ENCODE measurements around the gene ALPK1.

ALPK1 gene

GRCh38 chr4:112328734-112329130, 31.6 kb downstream of the ALPK1 start:
- no peak for DNase-seq

DNA sequence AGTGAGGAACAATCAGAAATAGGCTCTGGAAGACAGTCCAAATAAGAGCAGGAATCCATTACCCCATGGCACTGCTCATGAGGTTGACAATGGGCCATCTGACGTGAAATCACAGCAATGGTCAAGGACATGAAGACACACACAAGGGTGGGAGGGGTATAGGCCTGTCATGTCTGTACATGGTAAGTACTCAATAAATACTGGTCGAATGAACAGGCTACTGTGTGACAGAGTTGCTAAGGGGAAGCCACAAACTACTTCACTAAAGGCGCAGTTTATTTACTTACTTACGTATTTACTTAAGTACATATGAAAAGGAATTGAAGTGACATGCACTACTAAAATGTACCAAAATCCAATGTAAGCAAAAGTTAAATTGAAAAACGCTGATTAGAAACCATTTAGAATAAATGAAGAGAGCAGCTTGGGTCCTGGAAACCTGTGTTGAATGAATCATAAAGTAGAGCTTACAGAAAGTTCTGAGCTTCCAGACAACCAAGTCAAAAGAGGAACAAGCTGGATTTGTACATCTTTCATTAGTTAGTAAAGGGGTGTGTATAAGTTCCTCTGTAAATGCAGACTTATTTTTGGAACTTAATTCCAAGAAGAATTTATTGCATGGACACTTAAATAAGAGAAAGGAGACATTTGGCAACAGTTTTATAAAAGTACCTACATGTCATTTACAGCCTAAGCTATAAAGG, 32.7 kb downstream of the ALPK1 start:
- DNase-seq: no peak

GRCh38 chr4:112330921-112331320, 33.8 kb downstream of the ALPK1 start:
- DNase-seq: no peak

- no peak for DNase-seq
Observed at GRCh38 chr4:112332398-112332797, 35.2 kb downstream of the ALPK1 start.

DNA sequence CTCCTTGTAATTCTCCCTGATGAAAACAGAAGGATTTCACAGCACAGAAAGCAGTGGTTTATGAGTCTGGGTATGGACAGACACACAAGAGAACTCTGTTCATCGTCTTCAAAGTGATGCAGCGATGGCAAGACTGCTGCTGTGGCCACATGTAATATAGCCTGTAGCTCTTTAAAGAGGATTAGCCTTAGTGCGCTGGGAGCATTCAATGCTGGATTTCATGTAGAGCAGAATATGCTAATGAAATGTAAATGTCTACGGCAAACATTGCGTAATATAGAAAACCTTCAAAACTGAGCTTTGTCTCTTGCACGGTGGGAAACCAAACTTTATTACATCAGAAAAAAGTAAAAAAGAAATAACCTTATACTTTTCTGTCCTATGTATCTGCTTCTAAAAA, 42.9 kb downstream of the ALPK1 start:
- no peak for DNase-seq

- no peak for DNase-seq
Observed at GRCh38 chr4:112341033-112341432, 43.9 kb downstream of the ALPK1 start.

GRCh38 chr4:112343330-112344080, 46.3 kb downstream of the ALPK1 start:
- no peak for DNase-seq

- DNase-seq: no peak
Observed at GRCh38 chr4:112348488-112349158, 51.5 kb downstream of the ALPK1 start.

GRCh38 chr4:112352736-112353135, 55.6 kb downstream of the ALPK1 start:
- DNase-seq: no peak

- DNase-seq: no peak
Observed at GRCh38 chr4:112355662-112356061, 58.5 kb downstream of the ALPK1 start.

- no peak for DNase-seq
Observed at GRCh38 chr4:112357453-112357852, 60.3 kb downstream of the ALPK1 start.

- no peak for DNase-seq
Observed at GRCh38 chr4:112357897-112358296, 60.7 kb downstream of the ALPK1 start.

DNA sequence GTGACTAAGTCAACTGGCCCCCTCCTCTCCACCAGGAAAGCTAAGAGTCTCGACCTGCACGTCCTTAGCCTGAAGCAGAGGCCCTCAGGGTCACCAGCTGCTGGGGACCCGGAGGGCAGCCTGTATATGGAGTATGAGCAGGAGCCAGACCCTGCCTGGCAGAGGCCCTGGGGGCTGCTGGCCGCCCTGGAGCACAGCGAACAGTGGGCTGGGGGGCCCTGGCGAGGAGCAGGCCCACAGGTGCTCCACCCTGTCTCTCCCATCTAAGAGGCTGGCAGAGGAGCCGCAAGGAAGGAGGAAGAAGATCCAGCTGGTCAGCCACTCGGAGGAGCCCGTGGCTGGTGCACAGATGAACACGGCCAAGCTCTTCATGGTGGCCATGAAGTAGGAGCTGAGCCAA, 61.2 kb downstream of the ALPK1 start:
- no peak for DNase-seq

- no peak for DNase-seq
Observed at GRCh38 chr4:112358952-112359749, 62.0 kb downstream of the ALPK1 start.

DNA sequence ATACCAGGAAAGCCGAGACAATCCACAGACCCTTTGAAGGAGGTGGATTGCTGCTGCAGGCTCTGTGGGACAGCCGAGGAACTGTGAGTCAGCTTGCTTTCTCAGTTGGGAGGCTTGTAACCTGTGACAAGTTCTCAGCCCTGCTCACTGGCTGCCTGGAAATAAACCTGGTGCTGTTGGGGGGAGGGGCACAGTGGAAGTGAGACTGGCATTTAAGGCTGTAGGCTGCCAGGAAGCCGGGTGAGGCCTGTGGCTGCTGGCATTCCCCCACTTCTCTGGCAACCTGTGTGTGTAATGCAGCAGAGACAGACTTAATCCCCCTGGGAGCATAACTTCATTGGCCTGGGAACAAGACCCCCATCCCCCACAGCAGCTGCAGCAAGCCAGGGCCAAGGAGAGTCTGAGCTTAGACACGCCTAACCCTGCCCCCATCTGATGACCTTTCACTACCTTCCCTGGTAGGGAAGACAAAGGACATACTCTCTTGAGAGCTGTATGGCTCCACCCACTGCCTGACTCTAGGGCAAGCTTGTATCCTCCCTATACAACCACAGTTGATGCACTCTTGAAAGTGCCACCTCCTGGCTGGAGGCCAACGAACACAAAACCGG, 64.1 kb downstream of the ALPK1 start:
- DNase-seq: peak in 1 of 5 donors; percentile 26

GRCh38 chr4:112370466-112370865, 73.3 kb downstream of the ALPK1 start:
- no peak for DNase-seq

DNA sequence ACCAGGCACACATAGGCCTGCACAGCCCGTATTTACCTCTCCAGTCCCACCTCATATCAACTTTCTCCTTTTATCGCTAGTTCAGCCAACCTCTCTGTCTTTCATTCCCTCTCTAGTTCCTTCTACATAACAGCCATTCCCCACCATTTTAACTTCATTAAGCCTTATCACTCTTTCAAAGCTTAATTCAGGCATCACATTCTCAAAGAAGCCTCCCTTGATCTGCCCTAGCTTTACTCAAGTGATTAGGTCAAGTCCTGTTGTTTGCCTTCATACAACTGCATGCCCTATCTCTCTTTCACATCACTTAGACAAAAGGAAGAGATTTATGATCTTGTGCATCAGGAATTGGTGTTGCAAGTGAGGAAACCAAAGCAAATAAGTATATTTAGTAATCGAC, 74.2 kb downstream of the ALPK1 start:
- no peak for DNase-seq

DNA sequence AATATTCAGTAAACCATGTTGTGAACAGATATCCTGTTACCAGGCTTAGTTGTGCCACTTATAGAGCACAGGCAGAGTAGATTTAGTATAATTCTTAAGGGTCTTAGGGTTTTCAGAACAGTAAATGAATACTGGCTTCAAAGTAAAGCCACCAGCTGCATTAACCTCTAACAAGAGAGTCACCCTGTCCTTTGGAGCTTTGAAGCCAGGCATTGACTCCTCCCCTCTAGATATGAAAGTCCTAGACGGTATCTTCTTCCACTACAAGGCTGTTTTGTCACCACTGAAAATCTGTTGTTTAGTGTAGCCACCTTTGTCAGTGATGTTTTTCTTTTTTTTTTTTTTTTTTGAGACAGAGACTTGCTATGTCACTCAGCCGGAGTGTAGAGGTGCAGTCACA, 77.7 kb downstream of the ALPK1 start:
- DNase-seq: no peak

DNA sequence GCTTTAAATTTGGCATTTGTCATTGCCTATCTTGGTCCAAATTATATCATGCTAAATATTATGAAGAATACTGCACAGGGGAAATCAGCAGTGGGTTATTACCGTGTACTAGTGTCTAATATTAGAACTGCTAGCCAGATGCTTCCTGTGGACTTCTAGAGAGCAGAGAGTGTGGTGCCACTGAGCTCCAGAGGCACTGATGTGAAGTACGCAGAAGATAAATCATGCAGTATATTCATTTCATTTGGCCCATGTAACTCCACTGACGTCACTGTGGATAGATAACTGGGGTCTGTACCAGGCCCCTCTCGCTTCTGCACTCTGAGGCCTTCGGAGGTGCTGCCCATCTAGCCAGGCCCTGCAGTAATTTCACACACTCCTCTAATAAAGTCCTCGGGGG, 80.0 kb downstream of the ALPK1 start:
- DNase-seq: no peak

DNA sequence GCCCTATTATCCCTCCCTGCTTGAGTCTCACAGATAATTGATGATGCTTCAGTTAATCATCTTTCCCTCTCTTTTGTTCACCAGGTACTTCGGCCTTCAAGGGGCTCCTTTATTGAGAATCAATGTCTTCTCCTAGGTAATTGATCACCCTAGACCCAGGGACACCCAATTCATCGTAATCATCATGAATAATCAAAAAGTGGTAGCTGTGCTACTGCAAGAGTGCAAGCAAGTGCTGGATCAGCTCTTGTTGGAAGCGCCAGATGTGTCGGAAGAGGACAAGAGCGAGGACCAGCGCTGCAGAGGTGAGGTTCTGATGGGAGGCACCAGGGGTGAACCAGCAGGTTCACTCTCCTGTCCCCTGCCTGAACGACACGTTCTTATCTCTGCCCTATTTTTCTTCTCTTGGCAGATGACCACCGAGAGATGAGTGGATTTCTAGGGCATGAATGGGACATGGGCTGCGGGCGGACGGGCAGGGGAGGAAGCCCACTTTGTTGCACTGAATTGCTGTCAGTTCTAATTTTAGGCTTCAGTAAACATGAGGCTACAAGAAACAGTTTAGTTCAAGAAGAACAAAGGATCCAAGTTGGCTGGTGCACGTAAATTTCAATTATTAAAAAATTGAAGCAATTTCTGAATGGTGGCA, 80.5 kb downstream of the ALPK1 start:
- DNase-seq: no peak

DNA sequence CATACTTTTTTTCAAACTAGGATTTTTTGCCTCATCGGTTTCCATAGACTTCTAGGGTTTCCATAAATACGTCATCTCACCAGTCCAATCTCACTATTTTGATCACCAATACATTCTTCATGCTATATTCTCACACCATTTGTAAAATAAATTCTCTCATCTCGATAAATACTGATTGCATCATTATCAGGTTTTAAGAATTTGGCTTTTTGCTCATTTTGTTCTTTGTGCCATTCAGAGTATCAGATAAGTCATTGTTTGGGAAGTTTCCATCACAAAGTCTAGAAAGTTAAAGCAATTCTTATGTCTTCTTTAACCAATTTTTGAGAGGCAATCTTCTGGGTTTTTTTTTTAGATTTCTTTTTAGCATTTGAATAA, 81.1 kb downstream of the ALPK1 start:
- no peak for DNase-seq

DNA sequence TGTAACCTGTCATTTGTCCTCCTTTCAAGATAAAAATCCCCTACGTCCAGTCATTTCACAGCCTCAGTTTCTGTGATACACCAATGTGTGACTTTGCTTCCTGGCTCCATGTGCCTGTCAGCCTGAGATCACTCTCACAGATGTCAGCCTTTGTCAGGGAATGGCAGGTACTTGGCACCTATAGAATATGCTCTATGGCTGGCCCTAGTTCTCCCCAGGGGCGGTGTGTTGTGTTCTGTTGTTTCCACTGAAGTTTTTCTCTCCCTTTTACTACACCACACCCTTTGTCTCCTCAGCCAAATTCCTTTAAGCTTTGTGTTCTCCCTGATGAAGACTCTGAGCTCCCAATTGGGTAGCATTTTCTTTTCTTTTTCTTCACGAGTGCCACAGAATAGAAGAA, 81.7 kb downstream of the ALPK1 start:
- no peak for DNase-seq
